Measurements from ENCODE around the gene KRT76. TPM values are rescaled to one million over a fixed set of nuclear protein-coding genes. Genes with fewer than 3 reads are reported as not detected.

Gene KRT76
- total RNA-seq, 4 donors from 2014 or later = not detected

GRCh38 chr12:52815676-52816588 is 38.8 kb upstream of the KRT76 start:
- no peaks in the 10 kb centered on the region for H3K27me3 ChIP-seq
- no peaks in the 10 kb centered on the region for H3K4me1 ChIP-seq
- TF ChIP-seq CTCF (IDR thresholded peaks at IDR 0.05) (no peak), POLR2A (IDR thresholded peaks at IDR 0.05) (no peak), EP300 (IDR thresholded peaks at IDR 0.05) (no peak)
- H3K36me3 ChIP-seq = no peaks in the 10 kb centered on the region
- no peak overlapping the region for H3K27ac ChIP-seq
- 64 to 69% methylated on average over 9 of the region's 9 CpGs for WGBS, 2 donors
- no peak overlapping the region for H3K4me3 ChIP-seq
- H3K9me3 ChIP-seq = no peaks in the 10 kb centered on the region
- no peak for DNase-seq (ENCODE audit: low spot score in 2 of 2)

- 83 to 86% methylated on average over 4 of the region's 4 CpGs for WGBS, 2 donors
- Histone ChIP-seq H3K9me3 (no peaks in the 10 kb centered on the region), H3K36me3 (no peaks in the 10 kb centered on the region), H3K4me3 (no peak overlapping the region), H3K27ac (no peak overlapping the region), H3K4me1 (no peaks in the 10 kb centered on the region), H3K27me3 (no peaks in the 10 kb centered on the region)
- no peak for DNase-seq (ENCODE audit: low spot score in 2 of 2)
- TF ChIP-seq POLR2A (IDR thresholded peaks at IDR 0.05) (no peak), CTCF (IDR thresholded peaks at IDR 0.05) (no peak), EP300 (IDR thresholded peaks at IDR 0.05) (no peak)
Measured at GRCh38 chr12:52815161-52815560, 38.0 kb upstream of the KRT76 start.

GRCh38 chr12:52814710-52815155 is 37.6 kb upstream of the KRT76 start:
- no peak for TF ChIP-seq EP300 (IDR thresholded peaks at IDR 0.05)
- no peak for TF ChIP-seq CTCF (IDR thresholded peaks at IDR 0.05)
- TF ChIP-seq POLR2A (IDR thresholded peaks at IDR 0.05) = no peak
- no peak overlapping the region for H3K4me3 ChIP-seq
- no peaks in the 10 kb centered on the region for H3K4me1 ChIP-seq
- H3K36me3 ChIP-seq = no peaks in the 10 kb centered on the region
- 87 to 97% methylated on average over 4 of the region's 4 CpGs for WGBS, 2 donors
- no peaks in the 10 kb centered on the region for H3K27me3 ChIP-seq
- DNase-seq (ENCODE audit: low spot score in 2 of 2) = no peak
- H3K27ac ChIP-seq = no peak overlapping the region
- no peaks in the 10 kb centered on the region for H3K9me3 ChIP-seq

- Histone ChIP-seq H3K4me3 (no peak within 1 kb of the TSS), H3K27me3 (no peaks in the 10 kb centered on the region), H3K9me3 (no peaks in the 10 kb centered on the region), H3K36me3 (no peaks in the 10 kb centered on the region), H3K27ac (no peak within 1 kb of the TSS), H3K4me1 (no peaks in the 10 kb centered on the region)
- DNase-seq (ENCODE audit: low spot score in 2 of 2) = no peak
- WGBS, 2 donors = 82 to 85% methylated on average over 15 of the region's 15 CpGs
- TF ChIP-seq POLR2A (IDR thresholded peaks at IDR 0.05) (no peak), EP300 (IDR thresholded peaks at IDR 0.05) (no peak), CTCF (IDR thresholded peaks at IDR 0.05) (no peak)
Measured at GRCh38 chr12:52813885-52814709, 37.0 kb upstream of the KRT76 start, which contains the start of gene KRT4. Gene KRT4 (minus strand): TSS chr12:52814116. CDS start chr12:52814058, 58 bp downstream.

Data from tibial nerve (tissue), 4 donors.